HG02588 (cell line): ENCODE results near the gene BRAT1.
A peak's percentile ranks its signal among the peaks of the same experiment; 100 is the strongest.
"Not testable (repeated sequence)": the region's sequence is repeated elsewhere in the genome, so short reads cannot be mapped to it uniquely, and the experiment has no call there.

Source experiments
- ATAC-seq: cut with Tn5 transposase; IDR thresholded peaks from one replicate; pipeline ENCODE4 v1.9.1; 2021; ENCODE audit warnings: mild to moderate bottlenecking, moderate library complexity; ENCODE audit not compliant: unreplicated experiment

Gene BRAT1

DNA sequence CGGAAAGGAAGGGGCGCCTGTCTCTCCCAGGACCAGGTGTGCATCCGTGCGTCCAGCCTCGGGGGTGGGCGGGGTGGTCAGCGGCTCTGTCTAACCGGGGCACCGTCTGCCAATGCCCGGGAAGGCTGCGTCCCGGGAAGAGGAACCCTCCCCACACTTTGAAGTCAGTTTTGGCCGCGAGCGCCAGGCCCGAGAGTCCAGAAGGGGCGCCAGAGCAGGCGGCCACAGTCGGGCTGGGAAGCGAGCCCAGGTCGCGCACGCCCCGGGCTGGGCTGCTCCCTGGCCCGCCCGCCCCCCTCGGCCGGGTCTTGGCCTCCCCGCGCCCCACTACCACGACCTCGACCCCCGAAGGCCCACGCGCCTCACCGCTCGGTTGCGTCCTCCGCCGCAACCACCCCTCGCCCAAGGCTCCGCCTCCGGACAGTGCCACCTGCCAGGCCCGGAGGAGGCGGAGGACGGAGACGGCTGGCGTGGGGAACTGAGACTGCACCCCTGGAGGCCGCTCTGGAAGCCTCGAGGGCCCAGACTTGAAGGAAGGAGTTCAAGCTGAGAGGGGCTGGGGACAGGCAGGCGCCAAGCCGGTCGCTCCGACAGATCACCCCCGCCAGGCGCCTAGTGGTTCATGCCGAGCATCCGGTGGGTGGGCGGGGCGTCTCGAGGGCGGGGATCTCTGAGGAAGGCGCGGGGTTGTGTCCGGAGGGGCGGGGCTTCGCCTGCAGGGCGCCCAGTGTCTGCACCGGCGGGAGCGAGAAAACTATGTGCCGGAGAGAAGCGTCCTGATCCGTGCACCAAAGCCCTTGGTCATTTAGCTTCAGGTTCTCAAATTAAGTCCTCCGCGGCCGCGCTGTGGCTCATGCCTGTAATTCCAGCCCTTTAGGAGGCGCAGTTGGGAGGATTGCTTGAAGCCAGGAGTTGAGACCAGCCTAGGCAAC is at the start of gene BRAT1:
BRAT1 (minus strand) TSS at position 404 of the 932 bp plus-strand sequence. CDS start 1,093 bp downstream, outside the sequence.
- peak; percentile 66 for ATAC-seq

DNA sequence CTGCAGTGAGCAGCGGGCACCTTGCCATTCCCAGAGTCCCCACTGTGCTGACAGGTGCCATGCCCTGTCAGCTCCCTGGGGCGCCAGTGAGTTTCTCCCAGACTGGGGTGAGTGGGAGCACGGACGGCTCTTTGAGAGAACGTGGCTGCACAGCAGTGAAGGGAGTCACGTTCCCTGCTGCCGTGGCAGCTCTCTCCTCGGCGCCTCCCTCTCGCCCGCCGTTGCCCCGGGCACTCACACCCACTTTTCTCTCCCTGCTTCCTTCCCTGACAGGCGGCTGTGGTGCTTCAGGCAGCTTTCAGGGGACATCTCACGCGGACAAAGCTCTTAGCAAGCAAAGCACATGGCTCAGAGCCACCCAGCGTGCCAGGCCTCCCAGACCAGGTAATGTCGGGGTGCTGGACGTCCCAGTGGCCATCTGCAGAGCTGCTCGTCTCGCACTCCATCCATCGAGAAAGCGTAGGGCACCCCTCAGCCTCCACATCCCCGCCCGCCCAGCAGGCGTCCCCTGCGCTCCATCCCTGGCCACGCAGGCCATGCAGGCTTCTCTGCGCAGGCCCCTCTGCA is 49.4 kb upstream of the BRAT1 start:
- no peak for ATAC-seq

DNA sequence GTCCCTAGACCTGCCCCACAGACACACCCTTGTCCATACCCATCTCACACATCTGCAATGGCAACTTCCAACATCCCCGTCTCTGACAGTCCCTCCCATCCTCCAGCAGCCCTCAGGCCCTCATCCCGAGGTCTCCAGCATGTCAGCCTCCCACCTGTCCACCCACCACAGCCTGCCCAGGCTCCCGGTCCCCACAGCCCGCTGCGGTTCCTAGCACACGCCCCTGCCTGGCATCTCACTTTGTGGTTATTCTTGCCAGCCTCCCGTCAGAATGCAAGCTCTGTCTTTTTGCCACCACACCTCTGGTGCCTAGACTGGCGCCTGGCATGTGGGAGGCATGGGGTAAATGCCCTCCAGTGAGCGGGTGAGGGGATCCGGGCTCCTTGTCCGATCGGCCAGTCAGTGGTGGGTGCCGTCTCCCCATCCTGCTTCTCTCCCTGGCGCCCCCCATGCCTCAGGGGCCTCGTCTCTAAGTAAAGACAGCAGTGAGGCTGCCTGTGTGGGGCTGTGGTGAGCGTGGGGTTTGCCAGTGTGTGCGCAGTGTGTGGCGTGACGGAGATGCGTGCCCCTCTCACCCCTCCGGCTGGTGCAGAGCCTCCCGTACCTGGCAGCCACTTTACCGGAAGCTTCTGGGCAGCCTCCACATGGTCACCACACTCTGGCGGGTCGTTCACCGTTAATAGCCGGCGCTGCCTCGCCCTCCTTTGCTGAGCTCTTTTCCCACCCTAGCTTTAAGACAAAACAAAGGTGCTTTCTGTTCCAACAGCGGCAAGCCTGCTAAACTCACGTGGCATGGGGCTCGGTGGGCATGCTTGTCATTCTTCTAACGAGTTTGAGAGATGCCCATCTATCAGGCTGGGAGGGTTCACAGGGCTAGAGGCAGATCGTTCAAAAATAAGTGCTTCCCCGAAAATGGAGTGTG is 48.0 kb upstream of the BRAT1 start:
- no peak for ATAC-seq

DNA sequence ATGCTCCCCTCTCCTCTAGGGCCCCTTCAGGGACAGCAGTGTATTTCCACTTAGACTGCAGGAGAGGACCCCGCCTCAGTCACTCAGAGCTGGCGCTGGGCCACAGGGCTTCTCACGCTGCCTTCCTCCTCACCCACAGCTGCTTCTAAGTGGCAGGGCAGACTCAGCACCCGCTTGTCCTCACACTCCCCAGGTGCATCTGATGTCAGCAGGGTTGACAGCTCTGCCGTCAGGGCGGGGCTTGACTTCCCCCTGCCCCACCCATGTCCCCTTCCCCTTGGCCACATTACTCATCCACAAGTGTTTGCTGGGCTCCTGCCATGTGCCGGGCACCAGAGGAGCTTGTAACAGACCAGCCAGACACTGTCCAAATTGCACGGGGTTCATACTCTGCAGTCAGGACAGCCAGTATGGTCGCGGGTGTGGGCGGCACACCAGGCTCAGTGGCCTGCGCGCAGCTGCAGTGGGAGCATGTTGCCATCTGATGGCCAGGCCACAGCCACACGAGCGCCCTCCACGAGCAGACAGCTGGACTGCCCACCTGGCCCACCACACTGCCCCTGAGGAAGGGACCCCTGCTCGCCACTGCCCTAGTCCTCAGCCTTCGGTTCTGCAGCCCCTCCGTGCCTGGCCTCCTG is 47.2 kb upstream of the BRAT1 start:
- no peak for ATAC-seq

DNA sequence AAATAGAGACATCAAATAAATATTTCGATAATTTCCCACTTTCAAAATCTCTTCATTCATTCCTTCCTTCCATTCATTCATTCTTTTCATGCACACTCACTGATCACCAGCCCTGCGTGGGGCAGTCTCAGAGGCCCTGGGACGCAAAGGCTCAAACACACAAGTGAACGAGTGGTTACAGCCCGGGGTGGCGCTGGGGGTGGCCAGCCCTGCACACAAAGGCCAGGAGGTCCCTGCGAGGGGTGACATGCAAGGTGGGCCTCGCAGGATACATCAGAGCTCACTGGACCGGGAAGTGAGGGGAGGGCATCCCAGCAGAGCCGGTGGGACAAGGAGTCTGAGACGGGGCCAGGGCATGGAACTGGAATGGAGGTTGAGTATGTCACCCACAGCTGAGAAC is 46.6 kb upstream of the BRAT1 start:
- ATAC-seq: no peak

DNA sequence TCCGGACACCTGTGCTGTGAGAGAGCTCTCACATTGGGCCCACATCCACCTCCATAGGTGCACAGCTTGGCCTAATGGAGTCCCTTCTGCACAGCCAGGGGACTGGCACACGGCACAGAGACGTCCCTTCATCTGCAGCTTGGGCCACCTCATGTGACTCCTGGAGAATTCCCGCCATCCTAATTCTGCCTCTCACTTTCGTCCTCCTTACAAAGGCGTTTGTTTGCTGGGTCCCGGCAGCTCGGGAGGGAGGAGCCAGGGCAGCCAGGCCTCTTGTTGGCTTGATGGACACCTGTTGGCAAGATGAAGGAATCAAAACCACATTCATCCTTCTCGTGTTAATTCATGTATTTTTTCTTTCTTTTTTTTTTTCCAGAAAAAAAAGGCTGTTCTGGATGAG is 45.7 kb upstream of the BRAT1 start:
- ATAC-seq: no peak

DNA sequence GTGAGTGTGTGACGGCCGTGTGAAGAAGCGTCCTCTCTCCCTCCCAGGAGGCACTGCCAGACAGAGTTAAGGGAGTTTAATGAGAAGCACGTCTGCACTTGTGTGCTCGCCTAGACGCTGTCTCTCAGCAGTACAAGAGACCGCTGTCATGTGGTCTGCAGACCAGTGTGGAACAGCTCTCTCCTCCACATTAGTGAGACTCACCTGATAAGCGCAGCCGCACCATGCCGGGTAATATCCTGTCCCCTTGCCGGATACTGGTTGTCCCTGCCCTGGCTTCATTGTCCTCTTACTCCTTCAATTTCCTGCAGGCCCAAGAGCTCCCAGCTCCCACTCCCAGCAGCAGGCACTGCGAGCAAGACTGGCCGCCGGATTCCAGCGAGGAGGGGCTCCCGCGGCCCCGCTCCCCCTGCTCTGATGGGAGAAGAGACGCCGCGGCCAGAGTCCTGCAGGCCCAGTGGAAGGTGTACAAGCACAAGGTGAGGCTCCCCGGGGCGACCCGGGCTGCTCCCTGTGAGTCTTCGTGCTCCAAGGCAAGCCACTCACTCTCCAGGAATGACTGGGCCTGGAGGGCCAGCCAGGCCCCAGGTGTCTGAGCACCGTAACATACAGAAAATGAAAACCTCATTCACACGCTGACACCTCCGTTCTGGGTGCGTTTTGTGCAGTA is 43.0 kb upstream of the BRAT1 start:
- ATAC-seq: no peak

DNA sequence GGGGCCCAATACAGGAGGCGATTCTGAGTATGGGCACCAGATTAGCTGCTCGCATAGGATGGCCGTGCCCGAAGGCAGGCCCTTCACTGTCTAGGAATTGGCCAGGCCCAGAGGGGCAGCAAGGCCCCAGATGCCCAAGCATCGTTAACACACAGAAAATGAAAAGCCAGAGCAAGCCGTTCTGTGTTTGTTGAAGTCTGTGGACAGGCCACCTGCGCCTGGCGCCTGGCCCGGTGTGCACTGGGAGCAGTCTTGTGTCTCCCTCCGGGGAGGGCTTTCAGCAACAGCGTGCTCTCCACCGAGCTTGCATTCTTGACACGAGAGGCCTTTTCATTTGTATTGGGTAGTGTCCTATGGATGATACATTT is 41.9 kb upstream of the BRAT1 start:
- ATAC-seq: no peak

DNA sequence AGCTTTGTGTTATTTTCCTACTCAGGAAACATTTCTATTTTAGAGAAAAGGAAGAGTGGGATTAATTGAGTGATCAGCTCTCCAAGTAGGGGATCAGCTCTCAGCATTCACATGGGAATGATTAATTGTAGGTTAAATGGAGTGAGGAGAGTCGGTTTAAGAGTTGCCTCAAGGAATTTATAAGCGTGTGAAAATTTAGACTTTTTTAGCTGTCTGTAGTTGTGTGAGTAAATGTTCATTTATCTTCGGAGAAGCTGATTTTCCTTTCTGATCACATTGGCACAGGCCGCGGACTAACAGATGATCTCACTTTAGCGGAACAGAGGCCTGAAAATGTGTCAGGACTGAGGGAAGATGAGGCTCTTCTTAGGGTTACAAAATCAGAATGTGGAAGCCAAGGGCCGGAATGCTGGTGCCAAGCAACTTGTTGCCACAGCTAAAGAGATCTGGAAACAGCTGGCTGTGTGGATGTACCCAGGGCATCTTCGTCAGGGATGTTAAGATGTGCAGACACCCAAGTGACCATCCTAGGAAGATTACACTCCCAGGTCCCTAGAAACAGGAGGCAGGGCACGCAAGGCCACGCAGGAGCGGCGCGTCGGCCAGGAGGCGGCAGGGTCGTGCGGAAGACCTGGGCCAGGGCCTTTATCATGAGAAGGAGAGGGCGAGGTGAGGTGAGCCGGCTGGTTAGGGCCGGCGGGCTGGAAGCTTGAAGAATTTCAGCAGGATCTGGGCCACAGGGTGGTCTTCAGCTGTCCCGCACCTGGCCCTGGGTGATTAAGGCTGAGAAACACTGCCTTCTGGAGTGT is 41.3 kb upstream of the BRAT1 start:
- no peak for ATAC-seq

DNA sequence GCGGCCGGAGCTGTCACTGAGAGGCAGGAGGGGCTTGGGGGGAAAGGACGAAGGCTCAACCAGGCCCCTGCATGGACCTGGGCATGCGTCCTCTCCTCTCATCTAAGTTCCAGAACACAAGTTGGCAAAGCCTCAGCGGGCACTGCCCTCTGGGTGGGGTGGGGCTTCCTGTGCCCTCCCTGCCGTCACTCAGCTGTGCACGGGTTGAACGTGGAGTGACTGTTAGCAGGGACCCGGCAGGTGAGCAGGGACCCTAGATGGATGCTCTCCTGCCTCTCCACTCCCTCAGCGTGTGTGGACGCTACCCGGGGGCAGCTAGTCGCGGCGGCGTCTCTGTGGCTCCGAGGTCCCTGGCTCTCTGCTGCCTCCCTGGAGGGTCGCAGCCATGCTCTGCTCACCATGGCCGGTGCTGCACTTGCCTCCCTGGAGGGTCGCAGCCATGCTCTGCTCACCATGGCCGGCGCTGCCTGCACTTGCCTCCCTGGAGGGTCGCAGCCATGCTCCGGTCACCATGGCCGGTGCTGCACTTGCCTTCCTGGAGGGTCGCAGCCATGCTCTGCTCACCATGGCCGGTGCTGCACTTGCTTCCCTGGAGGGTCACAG is 40.0 kb upstream of the BRAT1 start:
- no peak for ATAC-seq

DNA sequence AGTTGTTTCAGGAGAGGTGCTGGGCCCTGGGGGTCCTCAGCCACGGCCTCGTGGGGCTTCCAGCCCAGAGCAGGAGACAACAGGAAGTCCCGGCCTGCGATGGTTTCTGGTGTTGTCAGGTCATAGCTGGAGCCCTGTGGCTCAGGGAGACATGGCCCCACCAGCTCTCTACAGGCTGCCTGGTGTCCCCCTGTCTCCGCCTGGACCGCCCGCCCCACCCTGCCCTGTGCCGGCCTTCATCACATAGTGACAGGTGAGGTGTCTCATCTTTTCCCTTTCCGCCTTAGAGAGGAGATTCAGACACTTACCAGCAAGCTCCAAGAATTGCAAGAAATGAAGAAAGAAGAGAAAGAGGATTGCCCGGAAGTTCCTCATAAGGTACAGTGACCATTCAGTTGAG is 39.3 kb upstream of the BRAT1 start:
- ATAC-seq: no peak

DNA sequence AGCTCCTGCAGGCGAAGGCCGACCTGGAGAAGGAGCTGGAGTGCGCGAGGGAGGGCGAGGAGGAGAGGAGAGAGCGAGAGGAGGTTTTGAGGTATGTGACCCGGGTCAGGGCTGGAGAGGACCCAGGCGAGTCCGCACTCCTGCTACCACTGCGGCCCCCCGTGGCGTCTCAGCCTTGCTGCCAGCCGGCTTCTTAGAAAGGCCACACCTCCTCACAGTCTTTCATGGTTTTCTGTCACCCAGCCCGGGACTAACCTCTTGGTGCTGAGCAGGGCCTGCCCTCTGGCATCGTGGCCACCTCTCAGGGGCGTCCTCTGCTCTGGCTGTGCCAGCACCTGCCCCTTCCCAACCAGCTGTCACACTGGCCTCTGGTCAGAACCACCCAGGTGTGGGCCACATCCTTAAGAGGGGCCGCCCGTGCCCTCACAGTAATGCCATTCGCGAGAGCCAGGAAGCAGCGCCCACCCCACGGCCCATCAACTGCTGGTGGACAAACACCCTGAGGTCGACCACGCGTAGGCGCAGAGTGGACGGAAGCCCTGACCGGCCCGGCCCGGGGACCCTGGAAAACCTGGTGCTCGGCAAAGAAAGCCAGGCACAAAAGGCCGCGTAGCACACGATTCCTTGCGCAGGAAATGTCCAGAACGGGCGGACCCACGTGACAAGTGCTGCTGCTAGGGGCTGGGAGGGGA is 37.9 kb upstream of the BRAT1 start:
- ATAC-seq: no peak

DNA sequence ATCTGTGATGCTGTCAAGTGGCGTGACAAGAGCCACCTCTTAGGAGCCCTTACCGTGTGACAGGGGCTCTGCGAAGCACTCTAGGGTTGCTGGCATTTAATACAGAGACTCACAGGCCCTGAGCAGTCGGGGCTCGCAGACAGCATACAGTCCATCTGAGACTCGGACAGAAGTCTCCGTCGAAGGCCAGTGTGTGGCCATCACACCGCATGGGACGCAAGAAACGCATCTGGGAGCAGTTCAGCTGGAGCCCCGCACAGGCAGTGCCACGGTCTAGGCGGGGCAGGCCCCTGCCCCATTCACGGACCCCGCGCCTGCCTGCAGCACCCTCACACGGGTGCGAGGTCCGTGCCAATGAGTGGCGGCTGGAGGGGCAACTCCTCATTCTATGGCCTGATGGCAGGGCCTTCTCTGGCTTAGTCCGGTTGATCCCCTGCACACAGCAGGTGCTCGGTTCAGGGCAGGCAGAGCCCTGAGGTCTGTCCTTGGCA is 37.1 kb upstream of the BRAT1 start:
- ATAC-seq: no peak

DNA sequence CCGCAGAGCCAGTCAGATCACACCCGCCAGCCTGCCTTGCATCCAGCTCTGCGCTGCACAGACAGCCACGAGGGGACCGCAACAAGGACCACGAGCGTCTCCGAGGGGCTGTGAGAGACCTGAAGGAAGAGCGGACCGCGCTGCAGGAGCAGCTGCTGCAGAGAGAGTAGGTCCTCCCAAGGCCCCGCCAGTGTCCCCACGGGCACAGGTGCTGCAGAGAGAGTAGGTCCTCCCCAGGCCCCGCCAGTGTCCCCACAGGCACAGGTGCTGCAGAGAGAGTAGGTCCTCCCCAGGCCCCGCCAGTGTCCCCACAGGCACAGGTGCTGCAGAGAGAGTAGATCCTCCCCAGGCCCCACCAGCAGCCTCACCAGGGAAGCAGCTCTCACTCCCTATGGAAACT is 34.6 kb upstream of the BRAT1 start:
- not testable (repeated sequence) for ATAC-seq

DNA sequence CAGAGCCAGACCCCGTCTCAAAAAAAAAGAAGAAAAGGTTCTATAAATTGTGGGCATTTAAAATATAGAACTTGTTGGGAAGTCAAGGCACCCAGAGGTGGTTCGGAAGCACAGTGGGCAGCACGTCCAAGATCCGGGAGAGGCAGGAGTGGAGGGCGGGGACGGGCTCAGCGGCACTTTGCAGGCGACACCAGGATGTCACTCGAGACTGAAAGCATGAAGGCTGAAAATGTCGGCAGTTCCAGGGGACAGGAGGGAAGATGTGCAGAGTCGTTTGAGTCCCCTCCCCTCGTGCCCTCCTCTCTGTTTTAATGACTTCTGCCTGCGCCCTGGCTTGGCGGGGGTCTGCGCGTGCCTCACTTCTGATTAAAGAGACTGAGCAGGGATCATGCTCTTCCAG is 34.0 kb upstream of the BRAT1 start:
- no peak for ATAC-seq

DNA sequence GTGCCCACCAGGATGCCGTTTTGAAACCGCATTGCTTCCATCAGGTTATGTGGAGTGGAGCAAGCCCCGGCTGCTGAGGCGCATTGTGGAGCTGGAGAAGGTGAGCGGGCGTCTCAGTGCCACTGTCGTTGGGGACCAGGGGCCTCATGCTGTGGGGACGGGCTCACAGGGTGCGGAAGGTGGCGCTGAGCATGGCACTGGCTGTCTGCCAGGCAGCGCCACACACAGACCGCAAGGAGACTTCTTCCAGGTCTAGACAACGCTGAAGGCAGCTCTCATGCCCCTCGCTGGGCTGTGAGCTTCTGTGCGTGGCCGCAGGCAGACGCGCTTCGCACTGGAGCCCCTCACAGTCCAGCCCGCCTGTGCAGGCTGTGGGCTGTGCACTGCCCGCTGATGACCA is 32.5 kb upstream of the BRAT1 start:
- no peak for ATAC-seq

DNA sequence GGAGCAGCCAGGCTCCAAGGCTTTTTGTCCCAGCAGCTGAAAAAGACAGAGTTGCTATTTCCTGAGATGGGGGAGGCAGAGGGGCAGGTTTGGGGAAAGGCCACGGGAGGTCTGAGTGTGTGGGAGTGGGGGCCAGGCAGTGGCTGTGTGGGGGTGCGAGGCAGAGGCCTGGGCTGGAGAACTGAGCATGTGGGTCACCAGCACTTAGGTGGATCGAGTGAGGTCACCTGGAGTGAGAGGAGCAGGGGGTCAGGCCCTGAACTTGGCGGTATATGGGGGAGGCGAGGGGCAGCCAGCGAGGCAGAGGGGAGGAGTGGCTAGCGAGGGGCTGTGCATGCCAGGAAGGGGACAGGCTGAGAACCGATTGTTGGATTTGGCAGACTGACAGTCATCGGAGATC is 31.8 kb upstream of the BRAT1 start:
- no peak for ATAC-seq

DNA sequence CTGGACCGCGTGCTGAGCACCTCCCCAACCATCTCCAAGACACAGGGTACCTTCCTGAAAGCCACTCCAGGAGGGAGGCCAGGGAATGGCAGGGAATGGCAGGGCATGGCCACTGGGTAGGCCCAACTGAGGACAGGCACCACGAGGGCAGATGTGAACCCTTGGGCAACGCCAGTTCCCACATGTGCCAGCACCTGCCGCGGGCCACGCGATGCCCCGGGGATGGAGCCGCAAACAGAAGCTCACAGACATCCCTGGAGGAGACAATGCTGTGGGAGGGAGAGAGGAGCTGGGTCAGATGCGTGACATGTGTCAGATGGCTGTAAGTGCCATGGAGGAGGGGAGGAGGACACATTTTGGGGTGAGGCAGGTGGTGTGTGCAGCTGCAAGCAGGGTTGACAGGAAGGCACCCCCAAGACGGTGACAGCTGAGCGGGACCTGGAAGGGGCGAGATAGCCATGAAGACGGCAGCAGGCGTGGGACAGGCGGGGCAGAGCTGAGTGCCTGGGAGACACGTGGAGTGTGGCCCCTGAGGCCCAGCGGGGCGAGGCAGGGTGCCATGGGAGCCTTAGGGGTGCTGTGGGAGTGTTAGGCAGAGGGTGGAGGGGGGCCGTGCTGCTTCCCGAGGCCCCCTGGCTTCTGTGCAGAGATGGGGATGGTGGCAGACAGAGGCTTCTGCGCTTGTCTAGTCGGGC is 31.1 kb upstream of the BRAT1 start:
- ATAC-seq: no peak
